Measurements from ENCODE around the gene AKR1C3.
"Not testable (repeated sequence)": the region's sequence is repeated elsewhere in the genome, so short reads cannot be mapped to it uniquely, and the experiment has no call there.

AKR1C3 gene

DNA sequence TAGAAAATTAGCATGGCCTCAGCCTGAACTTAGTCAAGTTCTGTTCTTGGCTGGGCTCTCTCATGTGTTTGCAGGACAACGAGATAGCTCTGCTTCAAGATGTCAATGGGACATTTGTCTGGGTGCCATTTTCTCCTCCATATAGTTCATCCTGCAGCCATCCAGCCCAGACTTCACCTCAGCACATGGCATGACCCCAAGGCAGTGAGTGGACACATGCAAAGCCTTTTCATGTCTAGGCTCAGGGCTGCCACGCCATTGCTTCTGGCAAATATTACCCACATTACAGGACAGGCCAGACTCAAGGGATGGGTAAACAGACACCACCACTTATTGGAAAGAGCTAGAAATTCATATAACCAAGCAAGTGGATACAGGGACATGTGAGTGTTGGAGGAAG is 9.3 kb downstream of the AKR1C3 start:
- H3K4me3 ChIP-seq (ENCODE audit: low read depth, low read length) = no peak overlapping the region
- no peak for DNase-seq (ENCODE audit: low read depth, low spot score)
- TF ChIP-seq, protein P1, sequence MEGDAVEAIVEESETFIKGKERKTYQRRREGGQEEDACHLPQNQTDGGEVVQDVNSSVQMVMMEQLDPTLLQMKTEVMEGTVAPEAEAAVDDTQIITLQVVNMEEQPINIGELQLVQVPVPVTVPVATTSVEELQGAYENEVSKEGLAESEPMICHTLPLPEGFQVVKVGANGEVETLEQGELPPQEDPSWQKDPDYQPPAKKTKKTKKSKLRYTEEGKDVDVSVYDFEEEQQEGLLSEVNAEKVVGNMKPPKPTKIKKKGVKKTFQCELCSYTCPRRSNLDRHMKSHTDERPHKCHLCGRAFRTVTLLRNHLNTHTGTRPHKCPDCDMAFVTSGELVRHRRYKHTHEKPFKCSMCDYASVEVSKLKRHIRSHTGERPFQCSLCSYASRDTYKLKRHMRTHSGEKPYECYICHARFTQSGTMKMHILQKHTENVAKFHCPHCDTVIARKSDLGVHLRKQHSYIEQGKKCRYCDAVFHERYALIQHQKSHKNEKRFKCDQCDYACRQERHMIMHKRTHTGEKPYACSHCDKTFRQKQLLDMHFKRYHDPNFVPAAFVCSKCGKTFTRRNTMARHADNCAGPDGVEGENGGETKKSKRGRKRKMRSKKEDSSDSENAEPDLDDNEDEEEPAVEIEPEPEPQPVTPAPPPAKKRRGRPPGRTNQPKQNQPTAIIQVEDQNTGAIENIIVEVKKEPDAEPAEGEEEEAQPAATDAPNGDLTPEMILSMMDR (IDR thresholded peaks at IDR 0.05; ENCODE audit: insufficient read depth, low read length, missing control alignments) = no peak
- CTCF ChIA-PET = interaction anchor here (1.3 kb wide), 1 partner anchor 253 kb away, joined by 4 read pairs; no protein-coding TSS in a partner anchor
- POLR2A ChIA-PET = no interaction called here

DNA sequence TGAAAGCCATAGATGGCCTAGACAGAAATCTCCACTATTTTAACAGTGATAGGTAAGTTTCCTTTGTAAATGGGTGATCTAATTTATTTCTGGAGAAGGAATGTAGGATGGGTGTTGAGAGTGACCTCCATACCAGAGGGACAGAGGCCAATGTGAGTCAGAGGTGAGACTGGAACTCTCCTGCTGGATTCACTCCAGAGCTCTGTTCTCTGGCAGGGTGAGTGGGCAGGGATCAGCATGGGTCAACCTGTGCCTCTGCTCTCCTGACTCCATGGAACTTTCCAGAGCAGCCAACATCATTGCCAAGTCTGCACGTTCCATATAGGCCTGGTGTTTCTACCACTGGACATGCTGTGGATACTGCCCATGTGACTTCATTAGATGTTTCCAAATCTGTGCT is 11.4 kb downstream of the AKR1C3 start:
- no peak overlapping the region for H3K4me3 ChIP-seq (ENCODE audit: low read depth, low read length)
- DNase-seq (ENCODE audit: low read depth, low spot score) = no peak
- ChIA-PET POLR2A (no interaction called here), CTCF (no interaction called here)
- TF ChIP-seq, protein P1 (IDR thresholded peaks at IDR 0.05; ENCODE audit: insufficient read depth, low read length, missing control alignments) = no peak

- ChIA-PET CTCF (interaction anchor here (1.0 kb wide), 1 partner anchor 257 kb away, joined by 3 read pairs; no protein-coding TSS in a partner anchor), POLR2A (no interaction called here)
- no peak for DNase-seq (ENCODE audit: low read depth, low spot score)
- H3K4me3 ChIP-seq (ENCODE audit: low read depth, low read length) = no peak overlapping the region
- TF ChIP-seq, protein P1 (IDR thresholded peaks at IDR 0.05; ENCODE audit: insufficient read depth, low read length, missing control alignments) = no peak
Observed at GRCh38 chr10:5106553-5106952, 12.3 kb downstream of the AKR1C3 start.

- ChIA-PET POLR2A (no interaction called here), CTCF (no interaction called here)
- TF ChIP-seq, protein P1 (IDR thresholded peaks at IDR 0.05; ENCODE audit: insufficient read depth, low read length, missing control alignments) = no peak
- no peak for DNase-seq (ENCODE audit: low read depth, low spot score)
- H3K4me3 ChIP-seq (ENCODE audit: low read depth, low read length) = no peak overlapping the region
Observed at GRCh38 chr10:5107860-5108526, 13.8 kb downstream of the AKR1C3 start.

DNA sequence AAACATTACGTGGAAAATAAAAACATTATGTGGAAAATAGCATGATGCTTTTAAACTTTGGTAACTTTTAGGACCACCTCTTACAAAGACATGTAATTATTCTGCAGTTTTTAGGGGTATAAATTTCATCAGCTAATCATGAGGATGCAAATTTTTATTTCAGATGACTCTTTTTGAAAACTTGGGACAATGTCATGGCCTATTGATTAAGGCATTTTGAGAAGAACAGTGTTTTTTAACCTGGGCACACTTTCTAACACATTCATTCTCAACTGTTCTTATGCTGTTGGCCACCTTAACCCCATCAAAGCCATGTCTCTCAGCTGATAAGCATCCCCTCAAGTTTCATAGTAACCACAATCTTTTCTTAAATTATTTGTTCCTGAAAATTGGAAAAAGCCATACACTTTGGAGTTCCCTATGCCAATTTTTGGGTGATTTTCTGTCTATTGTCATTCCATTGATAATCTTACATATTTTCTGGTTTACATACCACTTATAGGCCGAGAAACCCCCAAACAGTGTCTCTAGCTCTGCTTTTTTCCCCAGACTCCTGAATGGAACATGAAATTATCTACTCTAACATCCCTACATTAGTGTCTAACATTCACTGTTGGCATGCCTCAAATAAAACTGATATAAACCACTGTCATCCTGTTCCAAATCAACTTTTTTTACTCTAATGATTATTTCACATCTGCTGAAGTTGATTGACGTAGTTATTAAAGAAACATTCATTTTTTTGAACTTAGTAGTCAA is 14.6 kb downstream of the AKR1C3 start:
- TF ChIP-seq, protein P1 (IDR thresholded peaks at IDR 0.05; ENCODE audit: insufficient read depth, low read length, missing control alignments) = no peak
- no peak for DNase-seq (ENCODE audit: low read depth, low spot score)
- ChIA-PET CTCF (no interaction called here), POLR2A (no interaction called here)
- no peak overlapping the region for H3K4me3 ChIP-seq (ENCODE audit: low read depth, low read length)

DNA sequence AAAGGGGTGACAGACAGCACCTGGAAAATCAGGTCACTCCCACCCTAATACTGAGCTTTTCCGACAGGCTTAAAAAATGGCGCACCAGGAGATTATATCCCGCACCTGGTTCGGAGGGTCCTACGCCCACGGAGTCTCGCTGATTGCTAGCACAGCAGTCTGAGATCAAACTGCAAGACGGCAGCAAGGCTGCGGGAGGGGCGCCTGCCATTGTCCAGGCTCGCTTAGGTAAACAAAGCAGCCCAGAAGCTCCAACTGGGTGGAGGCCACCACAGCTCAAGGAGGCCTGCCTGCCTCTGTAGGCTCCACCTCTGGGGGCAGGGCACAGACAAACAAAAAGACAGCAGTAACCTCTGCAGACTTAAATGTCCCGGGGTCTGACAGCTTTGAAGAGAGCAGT is 15.6 kb downstream of the AKR1C3 start:
- H3K4me3 ChIP-seq (ENCODE audit: low read depth, low read length); CTCF ChIA-PET; POLR2A ChIA-PET; DNase-seq (ENCODE audit: low read depth, low spot score): not testable (repeated sequence)
